AG09309 (cell line): ENCODE measurements around the gene CLMP.
"Not testable (repeated sequence)": the region's sequence is repeated elsewhere in the genome, so short reads cannot be mapped to it uniquely, and the experiment has no call there.

Experiments used
- DNase-seq: peaks from one replicate; pipeline ENCODE4 v3.0.0-alpha.2; 2010; ENCODE audit warnings: low read depth
- H3K4me3 ChIP-seq: 2 replicates; pipeline ENCODE4 v1.5.1; 2011; ENCODE audit warnings: mild to moderate bottlenecking, low read depth, low read length, moderate library complexity; ENCODE audit not compliant: control insufficient read depth
- TF ChIP-seq, protein P1 (sequence below): IDR thresholded peaks from 2 replicates; pipeline ENCODE4 v1.5.1; 2011; ENCODE audit warnings: mild to moderate bottlenecking, low read depth, low read length, inconsistent platforms; ENCODE audit not compliant: insufficient read depth, control insufficient read depth; ENCODE audit errors: missing control alignments

CLMP gene

DNA sequence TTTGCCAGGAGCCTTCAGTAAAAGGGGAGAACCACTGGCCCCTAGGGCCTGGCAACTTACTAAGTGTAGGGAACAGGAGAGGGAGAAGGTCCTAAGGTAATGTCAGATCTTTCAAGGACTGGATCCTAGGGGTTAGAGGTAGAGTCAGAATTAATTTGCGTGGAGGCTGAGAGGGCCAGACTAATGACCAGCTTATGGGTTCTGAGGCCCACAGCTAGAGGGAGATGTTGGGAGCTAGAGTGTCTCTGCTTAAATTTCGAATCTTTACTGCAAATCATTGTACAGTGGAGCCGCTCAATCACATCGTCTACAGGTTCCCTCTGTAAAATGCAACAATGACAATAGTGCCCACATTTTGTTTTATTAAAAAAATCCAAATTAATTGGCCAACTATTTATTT is 31.4 kb downstream of the CLMP start:
- no peak for DNase-seq
- no peak overlapping the region for H3K4me3 ChIP-seq
- TF ChIP-seq, protein P1, sequence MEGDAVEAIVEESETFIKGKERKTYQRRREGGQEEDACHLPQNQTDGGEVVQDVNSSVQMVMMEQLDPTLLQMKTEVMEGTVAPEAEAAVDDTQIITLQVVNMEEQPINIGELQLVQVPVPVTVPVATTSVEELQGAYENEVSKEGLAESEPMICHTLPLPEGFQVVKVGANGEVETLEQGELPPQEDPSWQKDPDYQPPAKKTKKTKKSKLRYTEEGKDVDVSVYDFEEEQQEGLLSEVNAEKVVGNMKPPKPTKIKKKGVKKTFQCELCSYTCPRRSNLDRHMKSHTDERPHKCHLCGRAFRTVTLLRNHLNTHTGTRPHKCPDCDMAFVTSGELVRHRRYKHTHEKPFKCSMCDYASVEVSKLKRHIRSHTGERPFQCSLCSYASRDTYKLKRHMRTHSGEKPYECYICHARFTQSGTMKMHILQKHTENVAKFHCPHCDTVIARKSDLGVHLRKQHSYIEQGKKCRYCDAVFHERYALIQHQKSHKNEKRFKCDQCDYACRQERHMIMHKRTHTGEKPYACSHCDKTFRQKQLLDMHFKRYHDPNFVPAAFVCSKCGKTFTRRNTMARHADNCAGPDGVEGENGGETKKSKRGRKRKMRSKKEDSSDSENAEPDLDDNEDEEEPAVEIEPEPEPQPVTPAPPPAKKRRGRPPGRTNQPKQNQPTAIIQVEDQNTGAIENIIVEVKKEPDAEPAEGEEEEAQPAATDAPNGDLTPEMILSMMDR, result peak; percentile 24

DNA sequence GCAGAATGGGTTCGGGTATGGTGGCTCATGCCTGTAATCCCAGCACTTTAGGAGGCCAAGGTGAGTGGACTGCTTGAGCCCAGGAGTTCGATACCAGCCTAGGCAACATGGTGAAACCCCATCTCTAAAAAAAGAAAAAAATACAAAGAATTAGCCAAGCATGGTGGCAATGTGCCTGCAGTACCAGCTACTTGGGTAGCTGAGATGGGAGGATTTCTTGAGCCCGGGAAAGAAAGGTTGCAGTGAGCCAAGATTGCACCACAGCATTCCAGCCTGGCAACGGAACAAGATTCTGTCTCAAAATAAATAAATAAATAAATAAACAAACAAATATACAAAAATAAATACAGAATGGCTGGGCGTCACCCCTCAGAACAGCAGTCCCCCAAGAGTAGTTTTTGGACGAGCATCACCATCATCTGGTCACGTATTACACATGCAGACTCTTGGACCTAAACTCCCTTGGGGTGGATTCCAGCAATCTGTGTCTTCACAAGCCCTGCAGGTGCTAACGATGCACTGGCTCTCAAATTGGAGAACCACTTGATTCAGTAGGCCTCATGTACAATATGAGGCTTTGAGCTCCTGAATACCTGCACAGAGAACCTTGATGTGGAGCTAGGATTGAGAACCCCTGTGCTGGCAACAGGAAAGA is 33.5 kb downstream of the CLMP start:
- TF ChIP-seq, protein P1, result no peak
- DNase-seq, result no peak
- H3K4me3 ChIP-seq, result no peak overlapping the region

DNA sequence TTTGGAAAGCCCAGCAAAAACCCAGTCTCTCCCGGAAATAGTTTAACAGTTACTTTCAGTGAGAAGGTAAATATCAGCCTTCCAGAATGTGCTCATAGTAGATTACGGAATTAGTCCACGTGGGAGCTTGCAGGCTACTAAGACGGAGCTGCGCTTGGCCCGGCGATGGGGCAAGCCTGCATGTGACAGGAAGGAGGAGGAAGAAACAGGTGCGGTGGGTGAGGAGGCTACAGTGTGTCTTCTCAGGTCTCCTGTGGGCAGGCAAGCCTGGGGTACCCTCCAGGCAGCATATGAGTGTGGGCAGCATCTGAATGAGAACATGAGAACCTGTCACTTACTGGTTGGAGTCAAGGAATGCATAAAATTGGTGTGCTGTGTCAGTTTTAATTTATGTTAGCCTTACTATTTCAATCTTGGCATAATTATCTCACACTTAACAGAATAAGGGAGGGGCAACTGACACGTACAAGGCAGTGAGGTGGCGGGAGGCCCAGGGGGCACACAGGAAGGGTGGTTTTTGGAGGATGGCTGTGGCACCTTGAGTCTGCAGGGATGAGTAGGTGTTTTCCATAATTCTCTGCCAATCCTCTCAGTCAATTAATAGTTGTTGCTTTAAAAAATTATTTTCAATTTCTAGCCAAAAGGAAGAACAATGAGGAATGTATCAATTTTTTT is 35.7 kb downstream of the CLMP start:
- no peak overlapping the region for H3K4me3 ChIP-seq
- no peak for DNase-seq
- TF ChIP-seq, protein P1, result no peak

DNA sequence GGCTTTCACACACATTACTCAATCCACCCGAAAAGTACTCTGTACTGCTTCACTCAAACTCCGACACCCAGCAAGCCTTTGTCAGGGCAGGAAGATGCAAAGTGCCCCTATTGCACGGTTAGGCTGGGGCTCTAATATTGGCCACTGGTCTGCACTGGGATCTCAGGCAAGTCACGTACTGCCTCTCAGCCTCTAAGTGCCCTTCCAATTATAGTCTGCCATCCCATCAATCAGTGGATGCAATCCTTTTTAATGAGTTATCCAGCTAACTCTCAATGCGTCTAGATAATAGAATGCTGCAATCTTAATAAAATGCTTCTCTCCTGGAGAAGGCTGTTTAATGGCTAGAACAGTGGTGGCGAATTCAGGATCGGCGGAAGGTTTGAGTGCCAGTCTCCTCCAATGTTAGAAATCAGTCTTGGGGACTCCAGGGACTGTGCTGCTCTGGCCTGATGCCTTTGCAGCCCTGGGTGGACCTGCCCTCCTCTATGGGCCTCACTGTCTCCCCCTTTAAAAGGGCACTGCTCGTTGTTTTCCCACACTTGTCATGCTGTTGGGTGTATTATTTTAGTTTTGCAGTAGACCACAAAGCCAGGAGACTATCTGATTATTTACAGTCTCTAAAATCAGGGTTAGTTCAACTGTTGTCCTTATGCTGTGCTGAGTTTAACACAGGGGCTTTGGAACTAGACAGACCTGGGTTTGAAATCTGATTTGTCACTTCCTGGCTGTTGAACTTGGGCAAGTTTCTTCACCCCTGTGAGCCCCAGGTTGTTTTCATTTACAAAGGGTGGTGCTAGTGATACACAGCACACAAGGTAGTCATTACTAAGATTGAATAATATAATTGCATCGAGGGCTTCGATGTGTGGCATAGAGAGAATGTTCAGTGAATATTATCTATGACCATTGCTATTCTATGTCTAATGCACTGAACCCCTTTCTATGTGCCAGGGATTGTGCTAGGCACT is 36.7 kb downstream of the CLMP start:
- TF ChIP-seq, protein P1, result no peak
- no peak overlapping the region for H3K4me3 ChIP-seq
- no peak for DNase-seq

DNA sequence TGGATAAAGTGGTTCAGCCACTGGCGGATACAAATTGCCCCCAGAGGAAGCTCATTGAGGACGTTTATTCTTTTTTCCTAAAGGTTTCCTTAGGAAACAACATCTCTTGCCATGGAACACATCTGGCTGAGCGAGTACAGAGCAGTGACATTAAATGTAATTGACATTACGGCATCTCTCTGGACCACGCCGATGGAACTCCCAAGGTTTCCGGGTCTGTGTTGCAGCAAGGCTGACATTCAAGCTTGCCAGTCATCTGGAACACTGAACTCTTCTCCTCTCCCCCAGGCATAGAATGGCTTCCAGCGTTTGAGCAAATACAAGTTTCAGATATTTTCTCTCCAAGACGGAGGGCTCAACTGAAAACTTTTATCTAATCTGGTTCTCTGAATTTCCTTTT is 42.1 kb downstream of the CLMP start:
- TF ChIP-seq, protein P1, result no peak
- DNase-seq, result no peak
- no peak overlapping the region for H3K4me3 ChIP-seq

DNA sequence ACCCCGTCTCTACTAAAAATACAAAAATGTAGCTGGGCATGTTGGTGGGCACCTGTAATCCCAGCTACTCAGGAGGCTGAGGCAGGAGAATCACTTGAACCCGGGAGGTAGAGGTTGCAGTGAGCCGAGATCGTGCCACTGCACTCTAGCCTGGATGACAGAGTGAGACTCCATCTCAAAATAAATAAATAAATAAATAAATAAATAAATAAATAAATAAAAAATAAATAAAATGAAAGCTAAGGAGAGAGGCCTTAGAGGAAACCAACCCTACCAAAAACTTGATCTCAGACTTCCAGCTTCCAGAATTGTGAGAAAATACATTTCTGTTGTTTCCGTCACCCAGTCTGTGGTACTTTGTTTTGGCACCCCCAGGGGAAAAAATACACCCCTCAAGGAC is 42.7 kb downstream of the CLMP start:
- not testable (repeated sequence) for DNase-seq, H3K4me3 ChIP-seq
